Ishikawa (cell line): ENCODE measurements around the gene DCLK1.

Experiments used
- CEBPB ChIP-seq: IDR thresholded peaks from 2 replicates; pipeline ENCODE4 v1.6.1; 2012
- CREB1 ChIP-seq: IDR thresholded peaks from 2 replicates; pipeline ENCODE4 v1.6.1; 2012; ENCODE audit warnings: low read depth
- EGR1 ChIP-seq: IDR thresholded peaks from 2 replicates; pipeline ENCODE4 v1.6.1; 2012
- EP300 ChIP-seq: IDR thresholded peaks from 2 replicates; pipeline ENCODE4 v1.6.1; 2012; ENCODE audit warnings: borderline replicate concordance
- FOXM1 ChIP-seq: IDR thresholded peaks from 2 replicates; pipeline ENCODE4 v1.6.1; 2012; ENCODE audit warnings: low read depth, borderline replicate concordance
- MAX ChIP-seq: IDR thresholded peaks from 2 replicates; pipeline ENCODE4 v1.6.1; 2012
- NFIC ChIP-seq: IDR thresholded peaks from 2 replicates; pipeline ENCODE4 v1.6.1; 2012
- RAD21 ChIP-seq: IDR thresholded peaks from 2 replicates; pipeline ENCODE4 v1.6.1; 2012; ENCODE audit warnings: low read depth
- REST ChIP-seq: IDR thresholded peaks from 2 replicates; pipeline ENCODE4 v1.6.1; 2012; ENCODE audit warnings: low read depth, mild to moderate bottlenecking
- TAF1 ChIP-seq: IDR thresholded peaks from 2 replicates; pipeline ENCODE4 v1.6.1; 2012; ENCODE audit warnings: low read depth, mild to moderate bottlenecking
- TCF12 ChIP-seq: IDR thresholded peaks from 2 replicates; pipeline ENCODE4 v1.6.1; 2012; ENCODE audit warnings: low read depth
- TEAD4 ChIP-seq: IDR thresholded peaks from 2 replicates; pipeline ENCODE4 v1.6.1; 2012
- USF1 ChIP-seq: IDR thresholded peaks from 2 replicates; pipeline ENCODE4 v1.6.1; 2012
- YY1 ChIP-seq: IDR thresholded peaks from 2 replicates; pipeline ENCODE4 v1.6.1; 2012; ENCODE audit warnings: low read depth
- ZBTB7A ChIP-seq: IDR thresholded peaks from 2 replicates; pipeline ENCODE4 v1.6.1; 2012; ENCODE audit warnings: low read depth

Gene DCLK1

DNA sequence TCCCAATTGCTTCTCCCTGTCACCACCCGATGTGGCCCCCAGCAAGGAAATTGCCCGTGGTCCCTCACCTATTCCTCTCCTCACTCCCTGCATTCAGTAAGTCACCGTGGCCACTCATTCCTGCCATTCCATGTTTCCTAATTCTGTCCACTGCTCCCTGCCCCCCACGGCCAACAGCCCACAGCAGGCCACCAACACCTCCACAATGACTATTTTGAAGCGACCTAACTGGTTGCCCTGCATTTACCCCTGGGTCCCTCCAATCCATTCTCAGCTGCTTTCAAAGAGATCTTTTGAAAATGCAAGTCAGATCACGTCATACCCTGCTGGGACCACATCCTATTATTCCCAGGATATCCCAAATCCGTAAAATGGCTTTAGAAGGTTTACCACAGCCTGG, 210.4 kb downstream of the DCLK1 start:
- TF ChIP-seq ZBTB7A (no peak), RAD21 (no peak)

GRCh38 chr13:35917942-35918645, 213.1 kb downstream of the DCLK1 start:
- TF ChIP-seq CREB1 (no peak), NFIC (no peak), ZBTB7A (no peak), TAF1 (no peak), USF1 (no peak), YY1 (no peak), MAX (no peak), CEBPB (no peak), EP300 (no peak), TEAD4 (no peak), RAD21 (no peak), REST (no peak), FOXM1 (no peak), EGR1 (no peak), TCF12 (no peak)

DNA sequence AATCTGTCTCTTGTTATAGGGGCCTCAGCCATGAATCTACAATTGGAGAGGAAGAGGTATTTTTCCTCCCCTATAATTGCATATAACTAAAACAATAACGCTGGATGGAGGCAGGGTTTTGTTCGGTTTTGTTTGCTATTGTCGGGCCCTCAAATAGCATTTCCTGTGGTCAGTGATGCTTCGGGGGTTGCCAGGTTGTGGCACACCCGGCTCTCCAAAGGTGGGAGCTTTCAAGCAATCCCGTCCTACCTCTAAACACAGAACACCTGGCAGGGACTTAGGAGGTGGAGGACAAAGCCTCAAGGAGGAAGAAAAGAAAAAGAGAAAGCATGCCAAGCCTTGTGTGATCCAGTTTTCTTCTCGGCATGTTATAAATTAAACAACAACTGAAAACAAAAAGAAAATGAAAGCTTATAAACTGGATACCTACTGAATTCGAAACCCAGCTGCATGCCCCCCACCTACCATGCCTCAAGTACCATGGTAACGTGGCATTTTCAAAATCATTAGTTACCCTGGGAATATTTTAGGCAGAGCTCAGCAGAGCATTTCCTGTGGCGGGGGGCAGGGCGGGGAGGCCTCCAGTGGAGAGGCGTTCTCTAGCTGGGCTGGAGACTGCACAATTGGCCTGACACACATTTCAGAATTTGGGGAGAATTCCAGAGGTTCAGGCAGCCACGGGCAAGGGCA, 213.8 kb downstream of the DCLK1 start:
- no peak for TF ChIP-seq REST
- no peak for TF ChIP-seq FOXM1
- TF ChIP-seq CEBPB, result no peak
- TF ChIP-seq RAD21, result no peak
- no peak for TF ChIP-seq EP300
- TF ChIP-seq CREB1, result no peak
- TF ChIP-seq TCF12, result no peak
- no peak for TF ChIP-seq YY1
- no peak for TF ChIP-seq USF1

GRCh38 chr13:35916146-35916545, 215.0 kb downstream of the DCLK1 start:
- TF ChIP-seq TCF12, result no peak
- no peak for TF ChIP-seq ZBTB7A
- no peak for TF ChIP-seq NFIC
- no peak for TF ChIP-seq MAX
- no peak for TF ChIP-seq YY1

- TF ChIP-seq NFIC (no peak), CEBPB (no peak), EP300 (no peak), TEAD4 (no peak), CREB1 (no peak), YY1 (no peak), EGR1 (no peak), ZBTB7A (no peak), TAF1 (no peak), MAX (no peak), RAD21 (no peak), USF1 (no peak), TCF12 (no peak), FOXM1 (no peak)
These were observed 216.5 kb downstream of the DCLK1 start for GRCh38 chr13:35914662-35915061.

GRCh38 chr13:35912841-35913240, 218.3 kb downstream of the DCLK1 start:
- TF ChIP-seq TEAD4, result no peak
- TF ChIP-seq FOXM1, result no peak
- no peak for TF ChIP-seq RAD21
- TF ChIP-seq TCF12, result no peak
- TF ChIP-seq EGR1, result no peak
- no peak for TF ChIP-seq NFIC
- no peak for TF ChIP-seq EP300
- TF ChIP-seq CEBPB, result no peak
- TF ChIP-seq REST, result no peak
- no peak for TF ChIP-seq YY1
- TF ChIP-seq CREB1, result no peak
- no peak for TF ChIP-seq TAF1
- no peak for TF ChIP-seq ZBTB7A
- no peak for TF ChIP-seq MAX
- no peak for TF ChIP-seq USF1
